Activated T-cell treated with anti-CD3 and anti-CD28 coated beads for 1 hour (primary cell): ENCODE measurements around the gene DENND1A.
"Not testable (repeated sequence)": the region's sequence is repeated elsewhere in the genome, so short reads cannot be mapped to it uniquely, and the experiment has no call there.

Experiments used
- DNase-seq: peaks from one replicate; pipeline ENCODE4 v3.0.0-alpha.2; 2020; ENCODE audit warnings: low read depth

DENND1A gene

DNA sequence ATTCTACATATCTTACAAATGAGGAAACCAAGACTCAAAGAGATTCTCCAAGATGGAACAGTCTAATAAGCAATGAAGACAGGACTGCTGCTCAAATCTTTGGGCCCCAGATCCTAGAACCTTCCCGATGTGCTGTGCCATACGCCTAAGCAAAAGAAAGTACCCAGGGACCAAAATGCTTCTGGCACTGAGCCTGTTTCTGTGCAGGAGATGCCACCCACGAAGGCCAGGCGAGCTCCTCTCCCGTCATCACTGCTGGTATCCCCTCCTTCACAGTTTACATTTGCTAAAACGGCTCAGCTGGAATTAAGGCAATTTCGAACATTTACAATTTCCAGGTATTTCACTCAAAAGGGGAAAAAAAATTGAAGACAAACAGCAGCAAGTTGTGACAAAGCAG is 277.5 kb downstream of the DENND1A start:
- no peak for DNase-seq

DNA sequence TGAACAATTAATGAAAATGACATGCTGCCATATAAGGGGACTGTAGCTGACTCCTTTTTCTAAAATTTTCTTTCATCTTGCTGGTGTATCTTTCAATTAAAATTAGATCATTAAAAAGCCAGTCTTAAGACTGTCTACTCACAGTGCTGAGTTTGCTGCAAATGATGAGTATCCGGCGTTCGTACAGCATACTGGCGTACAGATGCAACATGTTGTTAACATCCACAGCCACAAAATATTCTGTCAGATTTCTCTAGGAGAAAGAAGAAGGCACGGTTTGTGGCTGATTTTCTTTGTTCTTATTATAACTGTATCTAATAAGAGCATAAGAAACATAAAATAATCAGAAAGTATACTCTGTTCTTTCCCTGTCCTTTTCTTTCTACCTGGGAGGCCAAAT is 278.1 kb downstream of the DENND1A start:
- no peak for DNase-seq

DNA sequence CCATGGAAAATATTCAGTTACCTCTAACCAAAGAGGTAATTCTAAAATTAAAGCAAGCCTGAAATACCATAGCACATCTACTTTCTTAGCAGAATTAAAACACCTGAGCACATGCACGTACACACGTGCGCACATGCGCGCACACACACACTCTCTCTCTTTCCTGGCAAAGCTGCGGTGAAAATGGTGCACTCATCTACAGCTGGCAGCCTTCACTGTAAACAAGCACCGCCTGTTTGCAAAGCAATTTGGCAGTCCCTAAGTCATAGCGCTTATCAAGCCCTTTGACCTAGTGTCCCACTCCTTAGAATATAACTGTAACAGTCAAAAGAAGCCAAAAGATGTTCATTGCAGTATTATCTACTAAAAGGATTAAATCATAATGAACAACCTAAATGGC is 278.7 kb downstream of the DENND1A start:
- DNase-seq: no peak

DNA sequence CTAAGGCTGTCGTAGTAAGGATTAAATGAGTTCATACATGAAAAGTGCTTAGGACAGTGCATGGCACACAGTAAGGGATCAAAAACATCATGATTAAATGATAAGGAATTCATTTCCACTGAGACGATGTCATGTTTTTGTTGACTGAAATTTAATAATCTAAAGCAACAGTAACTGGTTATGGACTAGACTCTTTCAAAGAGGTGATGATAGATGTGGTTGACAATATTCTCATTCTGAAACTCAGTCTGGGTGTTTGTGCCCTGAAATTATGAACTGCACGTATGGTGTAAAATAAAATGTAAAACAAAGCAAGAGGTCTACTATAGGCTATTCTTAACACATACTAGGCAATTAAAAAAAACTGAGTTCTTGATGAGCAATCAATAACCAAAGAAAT is 280.0 kb downstream of the DENND1A start:
- DNase-seq: no peak

DNA sequence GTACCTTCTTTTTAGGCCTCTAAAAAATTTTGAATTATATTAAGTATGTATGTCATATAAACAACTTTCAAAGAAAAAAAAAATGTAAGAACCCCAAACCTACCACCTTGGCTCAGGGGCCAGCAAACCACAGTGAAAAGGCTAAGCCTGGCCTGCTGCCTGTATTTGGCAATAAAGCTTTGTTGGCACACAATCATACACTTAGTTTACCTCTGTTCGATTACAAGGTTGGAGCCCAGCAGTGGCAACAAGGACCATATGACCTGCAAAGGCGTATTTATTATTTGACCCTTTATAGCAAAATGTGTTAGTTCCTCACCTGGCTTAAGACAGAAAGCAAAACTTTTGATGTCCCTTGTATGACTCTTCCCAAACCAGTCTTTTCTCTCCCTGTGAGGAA is 282.8 kb downstream of the DENND1A start:
- DNase-seq: no peak

DNA sequence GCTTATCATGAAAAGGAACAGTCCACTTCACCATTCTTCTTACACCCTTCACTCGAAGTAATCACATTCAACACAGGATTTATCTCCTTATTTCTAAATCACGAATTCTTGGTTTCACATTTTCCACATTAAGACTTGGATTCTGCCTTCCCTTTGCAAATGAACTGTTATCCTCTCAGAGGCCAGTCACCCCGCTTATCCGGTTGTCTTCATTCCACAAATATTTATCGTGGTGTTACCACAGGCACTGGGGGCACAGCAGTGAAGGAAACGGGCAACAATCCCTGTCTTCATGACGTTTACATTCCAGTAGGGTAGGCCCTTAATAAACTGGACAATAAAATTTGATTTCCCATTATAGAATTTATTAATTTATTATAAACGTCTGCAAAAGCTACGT is 284.2 kb downstream of the DENND1A start:
- DNase-seq: no peak

DNA sequence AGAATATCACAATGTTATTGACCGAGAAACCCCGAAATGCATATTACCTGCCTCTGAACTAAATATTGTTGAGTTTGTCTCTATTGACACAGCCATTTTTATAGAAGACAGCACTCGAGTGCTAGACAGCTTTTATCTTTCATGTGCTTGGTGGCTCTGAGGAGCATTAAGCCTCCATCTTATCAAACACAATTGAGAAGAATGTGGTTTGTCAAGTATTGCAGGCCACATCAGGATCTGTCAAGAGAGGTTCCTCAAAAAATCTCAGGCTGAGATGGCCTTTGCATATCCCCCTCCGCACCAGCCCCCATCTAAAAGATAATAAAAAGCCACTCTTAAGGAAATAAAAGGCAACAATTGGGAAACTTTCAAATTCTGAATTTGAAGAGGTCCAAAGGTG is 284.8 kb downstream of the DENND1A start:
- no peak for DNase-seq

DNA sequence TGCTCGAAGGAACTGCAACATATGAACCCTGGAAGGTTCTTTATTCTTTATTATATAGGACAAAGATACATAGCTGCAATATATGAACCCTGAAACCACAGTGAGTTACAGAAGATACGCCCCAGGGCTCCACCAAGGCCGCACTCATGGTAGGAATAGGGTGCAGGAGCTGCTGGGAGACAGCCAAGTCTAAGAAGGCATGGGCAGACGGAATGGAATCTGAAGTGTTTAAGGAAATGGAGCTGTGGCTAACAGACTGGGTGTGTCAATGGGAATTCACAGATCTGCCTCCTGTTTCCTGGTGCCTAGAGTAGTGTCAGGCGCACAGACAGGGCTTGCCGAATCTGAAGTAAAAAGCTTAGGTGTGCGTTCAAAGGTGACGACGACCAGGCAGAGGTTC is 286.4 kb downstream of the DENND1A start:
- no peak for DNase-seq

DNA sequence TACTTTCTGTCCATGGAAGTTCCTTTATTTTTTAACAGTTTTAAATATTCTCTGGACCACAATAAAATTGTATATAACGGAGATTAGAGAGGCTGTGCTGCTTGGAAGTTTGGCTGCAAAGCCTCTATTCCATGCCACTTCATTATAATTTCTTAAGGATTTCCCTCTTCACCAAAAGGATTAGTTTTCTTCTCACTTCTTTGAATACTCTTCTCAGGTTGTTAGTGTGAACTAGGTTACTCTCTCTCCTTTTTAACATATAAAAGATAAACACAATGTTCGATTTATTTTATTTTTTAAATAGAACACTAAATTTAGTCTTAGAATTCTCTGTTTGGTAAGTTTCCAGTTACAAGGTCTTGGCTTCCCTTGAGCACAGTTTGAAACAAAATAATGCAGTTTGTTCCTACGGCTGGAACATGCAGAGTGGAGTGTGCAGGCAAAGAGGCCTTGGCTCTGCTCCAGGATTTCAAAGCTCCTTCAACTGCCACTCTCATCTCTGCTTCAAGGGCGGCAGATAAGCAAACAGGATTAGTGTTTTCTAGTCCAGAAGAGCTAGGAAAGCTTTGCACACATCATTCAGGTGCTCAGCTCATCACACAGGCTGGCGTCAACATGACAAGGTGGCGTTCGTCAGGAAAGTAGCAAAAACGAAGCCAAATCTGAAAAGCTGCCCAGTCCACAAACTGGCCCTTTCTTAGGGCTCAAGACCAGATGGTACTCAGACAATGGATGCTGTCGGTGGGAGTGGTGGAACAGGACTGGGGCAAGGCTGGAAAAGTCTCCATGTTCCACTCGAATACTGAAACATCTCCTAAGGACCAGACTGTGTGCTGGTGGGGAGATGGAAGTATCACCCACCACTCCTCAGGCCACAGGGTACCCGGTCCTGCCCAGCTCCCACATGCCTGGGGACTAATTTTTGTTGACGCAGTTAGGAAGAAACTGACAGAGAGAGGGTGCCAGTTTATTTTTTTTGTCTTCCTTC is 287.3 kb downstream of the DENND1A start:
- no peak for DNase-seq

DNA sequence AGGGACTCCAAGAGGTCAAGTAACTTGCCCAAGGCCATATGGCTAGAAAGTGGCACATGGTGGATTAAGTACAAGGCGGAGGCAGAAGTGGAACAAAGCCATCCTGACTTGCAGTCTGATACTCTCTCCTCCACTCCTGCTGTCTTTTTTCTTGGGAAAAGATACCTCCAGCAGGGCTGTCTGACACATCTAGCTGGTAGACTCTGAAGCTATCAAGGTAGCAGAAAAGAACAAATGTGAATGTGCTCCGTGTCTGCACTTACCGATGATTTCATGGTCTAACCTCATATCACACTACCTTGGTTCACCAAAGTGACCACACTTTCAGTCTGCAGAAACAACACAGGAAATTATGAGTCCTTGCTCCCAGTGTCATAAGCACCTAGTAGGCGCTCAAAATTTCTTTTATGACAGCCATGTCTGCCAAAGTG is 289.1 kb downstream of the DENND1A start:
- no peak for DNase-seq

DNA sequence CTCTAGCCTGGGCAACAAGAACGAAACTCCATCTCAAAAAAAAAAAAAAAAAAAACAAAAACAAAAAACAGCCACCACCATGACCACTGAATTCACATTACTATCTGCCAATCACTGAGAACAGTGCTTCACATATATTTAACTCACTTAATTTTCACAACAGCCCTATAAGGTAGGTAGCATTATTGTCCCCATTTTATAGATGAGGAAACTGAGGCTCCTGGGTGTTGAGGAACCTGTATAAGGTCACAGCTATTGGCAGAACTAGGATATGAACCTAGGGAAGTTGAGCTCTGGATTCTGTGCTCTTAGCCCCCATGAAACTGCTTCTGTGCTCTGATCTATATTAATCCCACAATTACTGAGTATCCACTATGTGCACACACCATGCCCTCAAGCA is 290.2 kb downstream of the DENND1A start:
- no peak for DNase-seq

DNA sequence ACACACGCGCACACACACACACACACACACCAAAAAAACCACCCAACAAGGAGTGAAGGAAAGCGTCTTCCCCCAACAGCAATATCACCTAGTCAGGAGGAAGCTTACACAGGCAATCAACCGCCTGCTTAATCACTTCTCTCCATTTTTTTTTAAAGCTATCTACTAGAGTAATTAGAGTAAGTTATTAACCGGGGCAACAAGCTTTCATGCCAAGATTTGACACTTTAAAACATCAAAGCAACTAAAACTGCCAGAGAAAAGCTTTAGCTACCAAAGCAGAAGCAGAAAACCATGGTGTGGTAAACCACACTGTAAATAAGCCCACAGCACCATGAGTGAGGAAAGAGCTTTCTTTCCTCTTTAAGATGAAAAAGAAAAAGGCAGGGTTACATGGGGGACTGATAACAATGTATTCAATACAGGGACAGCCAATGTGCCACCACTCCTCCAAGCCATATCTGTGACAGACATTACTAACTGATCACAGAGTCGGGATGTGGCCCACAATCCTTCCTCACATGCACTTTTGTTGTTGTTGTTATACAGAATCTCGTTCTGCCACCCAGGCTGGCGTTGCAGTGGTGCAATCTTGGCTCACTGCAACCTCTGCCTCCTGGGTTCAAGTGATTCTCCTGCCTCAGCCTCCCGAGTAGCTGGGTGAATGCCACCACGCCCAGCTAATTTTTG is 291.8 kb downstream of the DENND1A start:
- DNase-seq: no peak

DNA sequence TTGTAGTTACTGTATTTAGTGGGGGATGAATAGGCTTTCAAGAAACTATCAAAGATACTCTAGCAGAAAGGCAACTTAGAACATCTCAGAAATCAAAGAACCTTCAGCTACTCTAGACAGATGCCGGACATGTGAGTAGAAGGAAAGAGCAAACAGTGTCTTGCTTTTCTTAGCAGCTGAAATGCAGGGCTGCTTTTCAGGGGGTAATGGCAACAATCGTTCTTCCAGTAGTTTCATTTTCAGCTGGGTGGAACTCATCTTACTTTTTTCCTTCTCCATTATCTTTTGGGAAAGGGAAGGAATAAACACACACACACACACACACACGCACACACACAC is 292.4 kb downstream of the DENND1A start:
- no peak for DNase-seq

DNA sequence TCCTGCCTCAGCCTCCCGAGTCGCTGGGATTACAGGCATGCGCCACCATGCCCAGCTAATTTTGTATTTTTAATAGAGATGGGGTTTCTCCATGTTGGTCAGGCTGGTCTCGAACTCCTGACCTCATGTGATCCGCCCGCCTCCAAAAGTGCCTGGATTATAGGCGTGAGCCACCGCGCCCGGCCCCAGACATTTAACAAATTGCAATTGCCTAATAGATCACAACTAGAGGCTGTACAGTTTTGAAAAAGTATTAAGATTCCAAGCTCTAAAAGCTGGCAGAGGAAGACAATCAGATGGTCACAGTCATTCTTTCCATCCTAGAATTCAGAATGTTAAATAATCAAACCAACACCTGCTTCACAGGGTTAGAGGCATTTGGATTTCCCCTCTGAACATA is 293.1 kb downstream of the DENND1A start:
- DNase-seq: not testable (repeated sequence)

DNA sequence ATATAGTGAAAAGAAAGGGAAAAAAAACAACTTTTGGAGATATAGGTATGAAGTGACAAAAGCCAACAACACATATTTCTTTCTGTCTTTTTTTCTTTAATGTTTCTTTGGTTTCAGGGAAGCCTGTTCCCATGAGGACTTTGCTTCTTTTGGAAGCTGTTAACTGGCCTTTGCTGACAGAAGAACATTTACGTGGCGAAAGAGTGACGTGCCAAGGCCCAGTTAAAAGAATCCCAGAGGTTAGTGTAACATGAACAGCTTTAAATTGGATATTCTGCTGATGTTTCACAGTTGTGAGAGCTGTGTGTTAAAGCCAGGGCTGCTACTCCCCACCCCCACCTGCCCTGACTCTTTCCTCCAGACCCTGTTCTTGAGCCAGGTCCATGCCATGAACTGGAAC is 298.1 kb downstream of the DENND1A start:
- DNase-seq: no peak

DNA sequence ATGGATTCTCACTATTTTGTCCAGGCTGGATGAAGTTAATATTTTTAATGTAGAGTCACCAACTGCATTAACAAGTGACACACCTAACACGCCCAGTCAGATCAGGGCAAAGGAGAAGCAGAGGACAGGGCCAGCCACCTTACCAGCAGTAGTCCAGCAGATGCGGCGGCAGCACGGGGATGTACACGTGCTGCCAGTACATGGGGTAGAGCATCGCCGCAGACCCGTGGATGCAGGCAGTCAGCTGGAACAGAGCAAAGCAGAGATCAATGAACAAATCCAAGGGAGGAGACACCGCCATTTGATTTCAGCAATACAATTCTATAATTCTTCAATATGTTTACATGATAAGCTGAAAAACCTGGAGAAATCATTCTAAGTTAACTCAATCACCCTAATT is 299.7 kb downstream of the DENND1A start:
- no peak for DNase-seq

DNA sequence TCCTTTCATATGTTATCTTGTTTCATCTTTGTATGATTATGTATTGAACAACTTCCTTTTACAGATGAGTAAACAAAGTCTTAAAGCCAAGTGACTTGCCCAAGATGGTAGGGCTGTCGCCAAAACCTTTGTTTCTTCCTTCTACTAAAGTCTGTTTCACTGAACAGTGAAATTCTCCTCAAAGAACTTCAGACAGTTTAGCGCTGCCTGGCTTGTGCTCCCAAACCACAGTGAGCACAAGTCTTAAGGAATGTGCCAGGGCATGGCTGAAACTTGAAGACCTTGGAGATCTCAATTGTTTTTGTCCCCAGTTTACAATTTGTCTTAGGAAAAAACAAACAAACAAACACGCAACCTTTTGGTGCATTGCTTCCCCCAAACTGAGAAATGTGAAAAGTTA is 300.4 kb downstream of the DENND1A start:
- no peak for DNase-seq

DNA sequence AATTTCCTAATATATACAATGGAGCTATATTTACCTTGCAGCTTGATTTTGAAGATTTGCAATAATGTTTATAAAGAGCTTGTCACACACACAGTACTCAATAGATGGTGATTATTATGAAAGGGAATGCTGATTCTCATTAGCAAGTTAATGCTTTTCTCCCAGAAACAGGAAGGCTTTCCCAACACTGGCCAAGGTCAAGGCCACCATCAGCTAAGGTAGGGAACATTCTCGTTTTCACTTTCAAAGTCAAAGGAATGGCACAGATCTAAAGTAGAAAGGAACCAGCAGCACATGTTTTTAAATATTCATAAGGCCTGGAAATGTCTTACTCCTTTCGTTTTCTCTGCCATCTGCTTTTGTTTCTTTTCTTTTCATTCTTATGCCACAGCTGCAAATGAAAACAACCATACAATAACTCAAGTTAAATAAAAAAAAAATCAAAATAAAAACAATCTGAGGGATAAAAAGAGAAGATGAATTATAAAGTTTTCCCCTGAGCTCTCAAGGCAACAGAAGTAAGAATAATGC is 307.1 kb downstream of the DENND1A start:
- no peak for DNase-seq

DNA sequence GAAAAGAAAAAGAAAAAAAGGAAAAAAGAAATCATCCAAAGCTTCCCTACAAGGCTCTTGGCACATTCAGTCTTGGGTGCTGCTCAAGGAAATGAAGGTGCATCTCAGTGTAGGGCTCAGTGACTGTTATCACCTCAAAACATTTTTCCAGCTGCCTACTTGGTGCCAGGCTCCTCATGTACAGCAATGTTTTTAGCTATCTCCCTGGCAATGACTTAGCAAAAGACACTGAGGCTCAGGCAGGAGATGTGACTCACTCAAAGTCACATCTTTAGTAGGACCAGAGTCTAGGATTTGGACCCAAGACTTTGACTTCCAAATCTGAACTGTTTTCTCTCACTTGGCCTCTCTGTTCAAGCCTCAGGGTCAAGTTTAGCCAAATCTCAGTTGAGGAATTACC is 309.7 kb downstream of the DENND1A start:
- DNase-seq: no peak

DNA sequence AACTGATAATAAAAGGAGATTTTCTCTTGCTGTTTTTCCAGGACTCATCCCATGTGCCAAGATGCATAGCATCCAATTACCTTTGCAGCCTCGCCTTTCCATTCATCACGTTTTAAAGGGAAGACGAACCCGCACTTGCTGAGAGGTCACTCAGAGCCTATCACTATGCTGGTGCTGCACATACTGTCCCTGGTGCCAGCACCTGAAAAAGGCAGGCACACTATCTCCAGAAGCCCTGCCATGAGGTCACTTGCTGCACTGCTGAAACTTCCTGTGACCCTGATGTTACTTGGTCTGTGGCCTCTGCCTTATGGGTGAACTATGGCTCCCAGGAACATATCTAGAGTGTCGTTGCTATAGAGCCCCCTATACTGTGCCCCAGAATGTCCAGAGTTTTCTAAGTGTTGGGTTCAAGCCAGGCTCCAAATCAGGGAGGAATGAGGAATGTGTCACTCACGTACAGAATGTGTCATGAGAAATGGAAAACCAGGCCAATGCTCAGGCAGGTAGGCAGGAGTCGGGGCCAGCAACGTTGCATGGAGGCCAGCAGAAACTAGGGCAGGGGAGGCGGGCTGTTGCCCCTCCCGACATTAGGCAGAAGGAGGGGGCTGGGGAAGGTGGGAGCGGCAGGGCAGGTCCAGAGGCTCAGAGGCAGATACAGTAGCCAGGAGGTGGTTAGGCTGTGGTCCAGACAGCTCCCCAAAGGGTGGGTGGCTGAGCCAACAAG is 311.8 kb downstream of the DENND1A start:
- DNase-seq: no peak

DNA sequence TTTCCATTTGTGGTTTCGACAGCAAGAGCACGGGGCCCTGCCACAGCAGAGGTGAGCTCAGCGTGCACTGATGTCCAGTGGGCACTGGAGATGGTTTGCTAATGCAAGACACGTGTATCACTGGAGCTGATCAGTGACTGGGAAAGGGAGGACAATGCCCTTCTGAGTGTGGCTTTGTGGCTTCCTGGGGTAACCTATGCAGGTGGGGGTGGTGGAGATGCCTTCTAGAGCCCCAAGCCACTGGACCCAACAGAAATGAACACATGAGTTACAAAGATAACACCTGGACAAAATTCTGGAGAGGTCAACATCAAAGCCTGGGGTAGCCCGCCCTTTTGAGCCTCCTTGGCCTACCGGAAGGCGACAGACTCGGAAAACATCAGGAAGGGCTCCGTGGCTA is 312.6 kb downstream of the DENND1A start:
- DNase-seq: no peak

DNA sequence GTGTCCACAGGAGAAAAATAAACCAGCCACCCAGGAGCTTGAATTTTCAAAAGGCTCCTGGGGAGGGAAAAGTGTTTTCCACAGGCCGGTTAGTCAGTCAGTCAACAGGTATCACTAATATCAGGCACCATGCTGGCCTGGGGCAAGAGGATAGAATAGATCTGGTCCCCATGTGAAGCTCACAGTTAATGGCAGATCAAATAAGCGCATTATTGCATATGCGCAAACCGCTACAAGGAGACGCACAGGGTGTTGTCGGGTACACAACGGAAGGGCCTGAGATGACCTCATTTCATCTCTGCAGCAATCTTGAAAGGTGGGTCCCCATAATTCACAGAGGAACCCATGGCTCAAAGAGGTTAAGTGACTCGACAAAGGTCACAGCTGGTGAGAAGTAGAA is 313.2 kb downstream of the DENND1A start:
- no peak for DNase-seq

DNA sequence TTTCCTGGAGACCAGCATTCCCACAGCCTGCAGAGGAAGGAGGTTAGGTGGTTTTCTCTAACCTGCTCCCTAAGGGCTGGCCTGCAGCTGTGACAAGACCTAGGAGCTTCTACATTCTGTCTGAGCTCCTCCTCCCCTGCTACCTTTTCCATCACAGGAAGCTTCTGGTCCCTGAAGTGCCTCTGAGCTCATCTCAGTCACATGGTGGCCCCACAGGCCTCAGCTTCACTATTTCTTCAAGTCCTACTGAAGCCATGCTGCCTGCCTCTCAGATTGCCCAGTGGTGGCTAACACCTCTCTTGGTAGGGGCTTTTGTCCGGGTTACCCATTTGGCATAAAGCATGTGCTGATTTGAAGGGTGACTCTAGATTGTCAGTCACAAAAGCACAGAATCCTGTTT is 314.5 kb downstream of the DENND1A start:
- DNase-seq: no peak
